SK-N-SH (cell line): ENCODE results near the gene SUCNR1.

Experiments used
- EP300 ChIP-seq, 2 experiments: IDR thresholded peaks; 2 replicates each; pipeline versions ENCODE4 v1.4.0 to v1.6.1; 2012; ENCODE audit warnings: borderline replicate concordance in 1 of 2, low read depth in 1 of 2, low read length in 1 of 2
- POLR2AphosphoS5 ChIP-seq: IDR thresholded peaks from 2 replicates; pipeline ENCODE4 v1.6.1; 2012; ENCODE audit warnings: low read depth, low read length
- TF ChIP-seq, protein P1 (sequence below): fragments of 200-600 bp; sonication (generic); IDR thresholded peaks from 2 replicates; pipeline ENCODE4 v1.6.1; 2017; ENCODE audit warnings: antibody characterized with exemption, mild to moderate bottlenecking, moderate library complexity

DNA sequence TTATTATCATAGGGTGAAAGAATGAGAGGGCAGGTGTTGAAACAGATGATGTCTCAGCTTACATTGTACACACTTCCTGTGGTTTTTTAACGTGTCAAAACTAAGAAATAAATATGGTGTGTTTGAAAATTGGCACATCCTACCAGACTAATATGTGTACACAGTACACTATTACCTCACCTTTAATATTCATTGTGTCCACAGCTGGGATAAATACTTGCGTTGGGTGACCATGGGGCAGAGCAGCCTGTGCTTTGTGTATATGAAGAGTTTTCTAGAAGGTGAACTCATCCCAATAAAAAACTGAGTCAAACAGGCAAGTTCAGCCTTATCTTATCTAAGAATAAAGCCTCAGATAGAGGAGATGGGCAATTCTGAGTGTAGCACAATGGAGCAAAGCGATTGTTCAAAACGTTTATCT, 17.3 kb downstream of the SUCNR1 start:
- TF ChIP-seq EP300 (IDR thresholded peaks at IDR 0.05; ENCODE audit: borderline replicate concordance in 1 of 2, low read depth in 1 of 2, low read length in 1 of 2) (no peak), POLR2AphosphoS5 (no peak)
- TF ChIP-seq, protein P1, sequence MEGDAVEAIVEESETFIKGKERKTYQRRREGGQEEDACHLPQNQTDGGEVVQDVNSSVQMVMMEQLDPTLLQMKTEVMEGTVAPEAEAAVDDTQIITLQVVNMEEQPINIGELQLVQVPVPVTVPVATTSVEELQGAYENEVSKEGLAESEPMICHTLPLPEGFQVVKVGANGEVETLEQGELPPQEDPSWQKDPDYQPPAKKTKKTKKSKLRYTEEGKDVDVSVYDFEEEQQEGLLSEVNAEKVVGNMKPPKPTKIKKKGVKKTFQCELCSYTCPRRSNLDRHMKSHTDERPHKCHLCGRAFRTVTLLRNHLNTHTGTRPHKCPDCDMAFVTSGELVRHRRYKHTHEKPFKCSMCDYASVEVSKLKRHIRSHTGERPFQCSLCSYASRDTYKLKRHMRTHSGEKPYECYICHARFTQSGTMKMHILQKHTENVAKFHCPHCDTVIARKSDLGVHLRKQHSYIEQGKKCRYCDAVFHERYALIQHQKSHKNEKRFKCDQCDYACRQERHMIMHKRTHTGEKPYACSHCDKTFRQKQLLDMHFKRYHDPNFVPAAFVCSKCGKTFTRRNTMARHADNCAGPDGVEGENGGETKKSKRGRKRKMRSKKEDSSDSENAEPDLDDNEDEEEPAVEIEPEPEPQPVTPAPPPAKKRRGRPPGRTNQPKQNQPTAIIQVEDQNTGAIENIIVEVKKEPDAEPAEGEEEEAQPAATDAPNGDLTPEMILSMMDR: no peak
